ENCODE results near the gene PAM. TPM values are rescaled to one million over a fixed set of nuclear protein-coding genes. Genes with fewer than 3 reads are reported as not detected.

Gene PAM
- total and polyA plus RNA-seq, 7 donors = 14.3 to 261 (median 198) TPM

DNA sequence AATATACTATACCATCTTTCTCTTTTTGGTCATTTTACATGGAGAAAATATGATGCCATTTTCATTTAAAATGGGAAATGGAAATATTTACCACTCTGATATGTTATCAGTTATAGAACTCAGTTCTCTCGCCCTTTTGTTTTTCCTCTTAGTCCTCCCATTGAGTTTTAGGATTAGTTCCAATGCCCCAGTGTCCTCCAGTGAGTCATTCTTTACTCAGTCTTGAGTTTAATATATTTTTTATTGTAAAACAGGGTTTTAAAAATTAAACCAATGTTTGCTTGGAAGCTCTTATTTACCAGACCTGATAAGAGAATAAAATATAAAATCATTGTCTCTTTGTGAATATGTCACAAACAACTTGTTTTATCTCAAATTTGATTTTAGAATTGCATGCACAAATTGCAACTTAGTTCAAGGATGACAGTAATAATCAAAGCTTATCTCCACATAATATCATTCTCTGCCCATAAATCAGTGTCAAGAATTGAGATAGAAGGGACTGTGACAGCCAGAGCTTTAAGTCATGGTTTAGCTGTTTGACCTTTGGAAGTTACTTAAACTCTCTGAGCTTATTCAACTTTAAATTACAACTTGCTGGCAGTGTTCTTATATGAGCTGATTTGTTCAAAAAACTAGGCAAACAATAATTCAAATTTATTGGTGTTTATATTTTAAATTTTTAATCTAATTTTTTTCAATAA is 166.4 kb downstream of the PAM start:
- DNase-seq = no peak
- intact Hi-C loops (cut with DNase I) = no loop called here
- H3K27ac ChIP-seq = no peak overlapping the region

DNA sequence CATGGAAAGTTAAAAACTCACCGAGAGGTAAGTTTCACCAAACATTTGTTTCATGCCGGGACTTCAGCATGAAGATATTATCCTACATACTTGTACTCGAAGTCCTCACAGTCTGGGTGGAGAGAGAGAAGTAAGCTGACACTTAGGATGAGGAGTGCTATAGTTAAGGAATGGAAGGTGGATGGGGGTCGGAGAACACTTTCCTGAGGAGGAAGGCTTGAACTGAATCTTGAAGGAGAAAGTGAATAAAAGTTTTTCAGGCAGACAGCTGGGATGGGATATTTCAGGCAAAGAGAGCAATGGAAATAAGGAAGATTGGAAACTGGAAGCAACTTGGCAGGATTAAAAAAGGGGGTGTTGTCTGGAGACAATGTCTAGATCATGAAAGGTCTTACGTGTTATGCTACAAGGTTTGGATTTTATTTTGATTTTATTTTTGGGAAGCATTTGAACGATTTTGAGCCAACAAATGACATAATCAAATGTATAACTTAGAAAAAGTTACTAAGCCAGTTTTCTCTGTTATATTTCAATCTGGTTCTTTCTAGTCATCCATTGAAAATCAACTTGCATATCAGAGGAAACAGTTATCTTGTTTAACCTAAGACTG is 167.1 kb downstream of the PAM start:
- no peak for TF ChIP-seq POLR2A (IDR thresholded peaks at IDR 0.05)
- TF ChIP-seq POLR2AphosphoS5 (IDR thresholded peaks at IDR 0.05) = no peak
- TF ChIP-seq, protein P1, sequence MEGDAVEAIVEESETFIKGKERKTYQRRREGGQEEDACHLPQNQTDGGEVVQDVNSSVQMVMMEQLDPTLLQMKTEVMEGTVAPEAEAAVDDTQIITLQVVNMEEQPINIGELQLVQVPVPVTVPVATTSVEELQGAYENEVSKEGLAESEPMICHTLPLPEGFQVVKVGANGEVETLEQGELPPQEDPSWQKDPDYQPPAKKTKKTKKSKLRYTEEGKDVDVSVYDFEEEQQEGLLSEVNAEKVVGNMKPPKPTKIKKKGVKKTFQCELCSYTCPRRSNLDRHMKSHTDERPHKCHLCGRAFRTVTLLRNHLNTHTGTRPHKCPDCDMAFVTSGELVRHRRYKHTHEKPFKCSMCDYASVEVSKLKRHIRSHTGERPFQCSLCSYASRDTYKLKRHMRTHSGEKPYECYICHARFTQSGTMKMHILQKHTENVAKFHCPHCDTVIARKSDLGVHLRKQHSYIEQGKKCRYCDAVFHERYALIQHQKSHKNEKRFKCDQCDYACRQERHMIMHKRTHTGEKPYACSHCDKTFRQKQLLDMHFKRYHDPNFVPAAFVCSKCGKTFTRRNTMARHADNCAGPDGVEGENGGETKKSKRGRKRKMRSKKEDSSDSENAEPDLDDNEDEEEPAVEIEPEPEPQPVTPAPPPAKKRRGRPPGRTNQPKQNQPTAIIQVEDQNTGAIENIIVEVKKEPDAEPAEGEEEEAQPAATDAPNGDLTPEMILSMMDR (IDR thresholded peaks at IDR 0.05) = no peak
- no peak for TF ChIP-seq EP300 (IDR thresholded peaks at IDR 0.05)
- Histone ChIP-seq H3K27ac (no peak overlapping the region), H3K4me1 (peaks cover 0 to 13% (median 5%) of the 10 kb centered on the region in 4 donors), H3K9me3 (no peaks in the 10 kb centered on the region), H3K4me3 (no peak overlapping the region), H3K27me3 (no peaks in the 10 kb centered on the region), H3K36me3 (peaks cover 5 to 28% (median 7%) of the 10 kb centered on the region in 4 donors)
- WGBS, 2 donors = 73 to 81% methylated on average over 6 of the region's 6 CpGs
- intact Hi-C loops (cut with DNase I) = no loop called here
- DNase-seq = no peak

More for the DNA sequence above, 166.4 kb downstream of the PAM start:
- H3K36me3 ChIP-seq = peaks cover 0 to 21% (median under 1%) of the 10 kb centered on the region in 4 donors
- H3K27me3 ChIP-seq = no peaks in the 10 kb centered on the region
- H3K4me1 ChIP-seq = peaks cover 0 to 13% (median 5%) of the 10 kb centered on the region in 4 donors
- TF ChIP-seq POLR2AphosphoS5 (IDR thresholded peaks at IDR 0.05) (no peak), POLR2A (IDR thresholded peaks at IDR 0.05) (no peak), EP300 (IDR thresholded peaks at IDR 0.05) (no peak)
- TF ChIP-seq, protein P1 (IDR thresholded peaks at IDR 0.05) = no peak
- H3K4me3 ChIP-seq = no peak overlapping the region
- WGBS, 2 donors = 29 to 64% methylated on average over 1 of the region's 1 CpG
- no peaks in the 10 kb centered on the region for H3K9me3 ChIP-seq

DNA sequence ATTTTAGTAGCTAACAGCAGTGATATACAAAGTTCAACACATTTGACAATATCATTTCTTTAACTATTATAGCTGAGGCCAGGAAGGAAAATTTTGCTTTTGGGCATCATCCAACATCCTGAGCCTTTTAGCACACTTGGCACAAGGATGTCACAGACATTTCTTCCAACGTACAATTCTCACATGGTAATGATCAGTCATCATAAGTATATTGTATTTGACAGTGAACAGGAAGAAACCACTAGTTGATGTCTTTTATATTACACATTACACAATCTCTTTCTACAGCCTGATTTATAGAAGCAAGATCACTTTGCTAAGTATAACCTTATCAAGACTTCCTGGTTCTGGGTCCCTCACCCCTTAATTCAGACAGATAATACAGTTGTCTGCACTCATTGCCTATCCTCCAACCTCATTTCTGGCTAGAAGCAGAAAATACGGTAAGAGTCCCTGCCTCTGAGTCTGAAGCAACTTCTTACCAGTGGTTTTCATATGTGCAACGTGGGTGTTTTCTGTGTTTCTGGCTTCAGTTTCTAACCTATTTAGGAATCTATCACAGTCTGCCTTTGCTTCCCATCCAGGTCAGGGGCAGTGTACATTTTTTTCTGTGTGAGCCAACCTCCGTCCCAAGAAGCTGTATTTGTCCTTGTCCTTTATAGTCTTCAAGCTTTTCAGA is 167.8 kb downstream of the PAM start:
- H3K27ac ChIP-seq = no peak overlapping the region

DNA sequence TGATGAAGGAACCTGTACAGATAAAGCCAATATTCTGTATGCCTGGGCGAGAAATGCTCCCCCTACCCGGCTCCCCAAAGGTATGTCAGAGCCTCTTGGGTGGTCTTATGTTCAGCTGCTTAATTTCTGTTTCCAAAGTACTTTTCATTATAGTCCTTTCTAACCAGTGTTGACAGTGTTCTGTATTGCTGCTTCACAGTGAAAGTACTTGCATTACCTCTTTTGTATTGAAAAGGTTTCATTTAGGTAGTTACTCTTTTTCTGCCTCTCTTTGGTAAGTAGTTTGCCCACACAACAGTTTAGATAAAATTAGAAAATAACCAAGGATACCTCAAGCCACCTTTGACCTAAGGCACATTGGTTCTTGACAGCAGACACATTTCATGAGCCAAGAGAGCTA is 169.9 kb downstream of the PAM start:
- Histone ChIP-seq H3K36me3 (peaks cover 5 to 28% (median 8%) of the 10 kb centered on the region in 4 donors), H3K27ac (no peak overlapping the region), H3K4me3 (no peak overlapping the region), H3K4me1 (peaks cover 0 to 13% (median 5%) of the 10 kb centered on the region in 4 donors), H3K9me3 (no peaks in the 10 kb centered on the region), H3K27me3 (no peaks in the 10 kb centered on the region)
- intact Hi-C loops (cut with DNase I) = no loop called here
- TF ChIP-seq POLR2AphosphoS5 (IDR thresholded peaks at IDR 0.05) = no peak
- TF ChIP-seq POLR2A (IDR thresholded peaks at IDR 0.05) = no peak
- no peak for TF ChIP-seq EP300 (IDR thresholded peaks at IDR 0.05)
- TF ChIP-seq, protein P1 (IDR thresholded peaks at IDR 0.05) = no peak
- WGBS, 2 donors = 92 to 95% methylated on average over 2 of the region's 2 CpGs
- DNase-seq = no peak

More for the DNA sequence above, 167.8 kb downstream of the PAM start:
- H3K4me1 ChIP-seq = peaks cover 0 to 13% (median 5%) of the 10 kb centered on the region in 4 donors
- intact Hi-C loops (cut with DNase I) = no loop called here
- DNase-seq = no peak
- H3K27me3 ChIP-seq = no peaks in the 10 kb centered on the region
- H3K4me3 ChIP-seq = no peak overlapping the region
- H3K36me3 ChIP-seq = peaks cover 5 to 30% (median 8%) of the 10 kb centered on the region in 4 donors
- TF ChIP-seq POLR2AphosphoS5 (IDR thresholded peaks at IDR 0.05) = peak in 1 of 4 donors; percentile 24
- TF ChIP-seq POLR2A (IDR thresholded peaks at IDR 0.05) = no peak
- TF ChIP-seq, protein P1 (IDR thresholded peaks at IDR 0.05) = no peak
- WGBS, 2 donors = 31 to 64% methylated on average over 4 of the region's 4 CpGs
- no peaks in the 10 kb centered on the region for H3K9me3 ChIP-seq
